ENCODE measurements around the gene AHI1. TPM values are rescaled to one million over a fixed set of nuclear protein-coding genes. Genes with fewer than 3 reads are reported as not detected.

Gene AHI1
- total RNA-seq, 4 donors from 2014 or later = 30.8 to 57.6 (median 38.0) TPM

DNA sequence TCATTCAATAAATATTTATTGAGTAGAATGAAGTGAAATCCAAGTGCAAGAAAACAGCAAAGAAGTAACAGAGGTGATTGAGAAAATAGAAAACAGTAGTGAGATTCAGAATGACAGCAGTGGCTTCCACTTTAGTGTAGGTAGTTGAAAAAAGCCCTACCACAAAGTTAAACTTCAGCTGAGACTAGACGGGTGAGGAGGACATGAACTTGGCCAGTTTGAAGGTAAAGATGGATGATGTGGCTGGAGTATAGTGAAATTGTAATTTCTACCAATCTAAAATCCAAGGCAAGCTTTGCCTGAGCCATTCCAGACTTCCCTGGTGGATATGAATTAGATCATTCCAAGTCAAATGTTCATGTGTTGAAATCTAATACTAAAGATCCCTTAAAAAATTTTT lies 32.6 kb upstream of the AHI1 start:
- Histone ChIP-seq H3K36me3 (no peaks in the 10 kb centered on the region), H3K9me3 (no peaks in the 10 kb centered on the region), H3K27ac (no peak overlapping the region), H3K4me3 (no peak overlapping the region), H3K27me3 (no peaks in the 10 kb centered on the region), H3K4me1 (no peaks in the 10 kb centered on the region)
- DNase-seq (ENCODE audit: low spot score in 2 of 2) = no peak
- 62 to 85% methylated on average over 1 of the region's 1 CpG for WGBS, 2 donors
- TF ChIP-seq POLR2A (IDR thresholded peaks at IDR 0.05) (no peak), EP300 (IDR thresholded peaks at IDR 0.05) (no peak)

DNA sequence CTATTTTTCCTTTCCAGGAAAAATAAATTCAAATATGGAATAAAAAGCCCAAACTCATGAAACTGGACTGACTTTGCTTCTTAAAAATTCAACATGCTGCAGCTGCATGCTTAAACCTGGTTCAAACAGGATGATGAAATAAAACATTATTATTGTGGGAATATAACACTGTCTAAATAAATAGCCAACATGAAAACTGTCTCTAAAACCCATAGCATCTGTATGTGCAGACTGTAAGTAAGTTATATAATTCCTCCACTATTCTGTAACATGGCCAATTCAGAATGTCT lies 30.4 kb upstream of the AHI1 start:
- DNase-seq (ENCODE audit: low spot score in 2 of 2) = no peak
- Histone ChIP-seq H3K36me3 (no peaks in the 10 kb centered on the region), H3K27ac (no peak overlapping the region), H3K27me3 (no peaks in the 10 kb centered on the region), H3K4me1 (no peaks in the 10 kb centered on the region), H3K4me3 (no peak overlapping the region), H3K9me3 (no peaks in the 10 kb centered on the region)
- no peak for TF ChIP-seq POLR2A (IDR thresholded peaks at IDR 0.05)

DNA sequence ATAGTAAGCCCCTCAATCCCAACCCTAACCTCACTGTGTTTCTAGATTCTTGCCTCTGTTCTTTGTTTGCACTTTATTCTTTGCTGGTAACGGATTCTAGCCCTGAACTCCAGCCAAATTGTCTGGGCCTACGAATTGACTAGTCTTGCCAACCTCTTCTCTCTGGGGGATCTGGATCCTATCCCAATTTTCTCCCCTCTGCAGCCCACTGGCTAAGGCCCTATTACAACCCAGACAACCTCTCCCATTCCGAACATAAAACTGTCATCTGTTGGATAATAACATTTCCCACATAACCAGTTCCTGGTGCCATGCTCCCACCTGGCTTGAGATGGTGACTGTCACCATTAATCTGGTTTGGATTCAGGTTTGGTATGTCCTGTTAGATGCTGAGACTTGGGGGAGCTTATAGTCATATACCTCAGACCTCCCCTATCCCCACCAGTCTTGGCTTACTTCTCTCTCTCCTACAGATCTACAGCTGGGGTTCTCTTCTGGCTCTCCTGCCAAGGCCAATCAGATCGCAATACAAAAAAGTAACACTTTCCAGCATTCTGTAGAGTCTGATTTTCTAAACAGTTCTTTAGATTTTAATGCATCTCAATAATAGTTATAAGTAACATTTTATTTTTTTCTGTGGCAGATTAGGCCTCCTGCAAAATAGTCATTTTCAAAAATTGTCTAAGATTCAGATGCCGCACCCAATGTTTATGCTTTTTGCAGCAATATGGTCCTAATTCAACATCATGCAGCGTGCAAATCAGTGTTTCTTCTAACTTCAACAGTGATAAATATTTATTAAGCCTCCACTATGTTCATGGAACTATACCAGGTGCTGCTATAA lies 29.8 kb upstream of the AHI1 start:
- no peak for TF ChIP-seq POLR2A (IDR thresholded peaks at IDR 0.05)
- H3K4me1 ChIP-seq = no peaks in the 10 kb centered on the region
- DNase-seq (ENCODE audit: low spot score in 2 of 2) = no peak
- H3K4me3 ChIP-seq = no peak overlapping the region
- H3K36me3 ChIP-seq = no peaks in the 10 kb centered on the region
- no peaks in the 10 kb centered on the region for H3K27me3 ChIP-seq
- H3K27ac ChIP-seq = no peak overlapping the region
- WGBS, 2 donors = 66 to 67% methylated on average over 6 of the region's 6 CpGs
- no peaks in the 10 kb centered on the region for H3K9me3 ChIP-seq

DNA sequence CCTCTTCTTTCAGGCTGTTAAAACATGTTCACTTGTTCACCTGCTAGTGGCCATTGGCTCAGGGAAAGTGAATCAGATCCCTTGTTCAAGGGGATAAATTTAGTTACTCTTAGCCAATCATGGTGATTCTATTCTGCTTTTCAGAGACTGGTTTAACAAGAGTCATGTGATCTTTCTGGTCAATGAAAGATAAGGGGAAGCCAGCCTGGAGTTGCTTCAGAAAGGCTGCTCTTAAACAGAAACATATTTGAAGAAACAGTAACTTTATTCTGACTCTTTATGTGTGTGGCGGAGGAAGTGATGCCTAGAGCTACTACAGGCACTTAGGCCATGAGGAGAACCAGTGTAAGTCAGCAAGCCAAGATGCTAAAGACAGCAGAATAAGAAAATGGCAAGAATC lies 28.1 kb upstream of the AHI1 start:
- TF ChIP-seq, protein P1, sequence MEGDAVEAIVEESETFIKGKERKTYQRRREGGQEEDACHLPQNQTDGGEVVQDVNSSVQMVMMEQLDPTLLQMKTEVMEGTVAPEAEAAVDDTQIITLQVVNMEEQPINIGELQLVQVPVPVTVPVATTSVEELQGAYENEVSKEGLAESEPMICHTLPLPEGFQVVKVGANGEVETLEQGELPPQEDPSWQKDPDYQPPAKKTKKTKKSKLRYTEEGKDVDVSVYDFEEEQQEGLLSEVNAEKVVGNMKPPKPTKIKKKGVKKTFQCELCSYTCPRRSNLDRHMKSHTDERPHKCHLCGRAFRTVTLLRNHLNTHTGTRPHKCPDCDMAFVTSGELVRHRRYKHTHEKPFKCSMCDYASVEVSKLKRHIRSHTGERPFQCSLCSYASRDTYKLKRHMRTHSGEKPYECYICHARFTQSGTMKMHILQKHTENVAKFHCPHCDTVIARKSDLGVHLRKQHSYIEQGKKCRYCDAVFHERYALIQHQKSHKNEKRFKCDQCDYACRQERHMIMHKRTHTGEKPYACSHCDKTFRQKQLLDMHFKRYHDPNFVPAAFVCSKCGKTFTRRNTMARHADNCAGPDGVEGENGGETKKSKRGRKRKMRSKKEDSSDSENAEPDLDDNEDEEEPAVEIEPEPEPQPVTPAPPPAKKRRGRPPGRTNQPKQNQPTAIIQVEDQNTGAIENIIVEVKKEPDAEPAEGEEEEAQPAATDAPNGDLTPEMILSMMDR (IDR thresholded peaks at IDR 0.05) = no peak
- no peak for TF ChIP-seq POLR2A (IDR thresholded peaks at IDR 0.05)
- TF ChIP-seq EP300 (IDR thresholded peaks at IDR 0.05) = no peak
- H3K4me3 ChIP-seq = no peak overlapping the region
- DNase-seq (ENCODE audit: low spot score in 2 of 2) = no peak
- H3K9me3 ChIP-seq = no peaks in the 10 kb centered on the region
- no peaks in the 10 kb centered on the region for H3K27me3 ChIP-seq
- H3K27ac ChIP-seq = no peak overlapping the region
- no peaks in the 10 kb centered on the region for H3K36me3 ChIP-seq
- WGBS, 2 donors = 90 to 97% methylated on average over 1 of the region's 1 CpG
- no peaks in the 10 kb centered on the region for H3K4me1 ChIP-seq

DNA sequence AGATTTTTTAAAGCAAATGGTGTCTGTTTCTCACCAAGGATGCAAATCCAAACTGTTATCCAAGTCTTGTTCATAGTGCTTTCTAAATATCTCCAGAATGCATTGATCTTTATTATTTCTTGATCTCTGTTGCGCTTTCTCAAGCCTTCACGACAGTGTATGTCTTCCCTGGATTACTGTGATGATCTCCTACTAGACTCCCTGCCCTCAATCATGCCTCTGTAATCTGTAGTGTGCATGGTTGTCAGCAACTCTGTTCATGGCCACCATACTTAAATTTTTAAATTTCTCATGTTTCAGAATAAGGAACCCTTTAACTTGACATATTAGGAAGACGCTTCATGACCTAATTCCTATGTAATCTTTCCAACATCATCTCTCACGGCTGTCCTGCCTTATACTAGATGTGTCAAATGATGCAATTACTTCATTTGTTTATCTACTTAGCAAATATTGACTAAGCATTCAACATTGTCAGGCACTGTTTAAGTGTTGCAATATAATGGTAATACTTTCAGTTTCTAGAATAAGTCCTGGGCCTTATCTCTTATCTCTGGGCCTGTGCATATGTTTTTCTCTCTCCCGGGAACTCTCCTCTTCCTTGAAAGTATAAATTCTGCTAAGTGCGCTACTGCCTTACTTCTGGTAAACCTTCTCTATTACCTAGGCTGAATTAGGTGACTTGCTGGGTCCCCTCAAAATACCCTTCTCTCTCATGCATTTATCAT lies 25.6 kb upstream of the AHI1 start:
- WGBS, 2 donors = 88 to 91% methylated on average over 6 of the region's 6 CpGs
- H3K36me3 ChIP-seq = peaks cover 0 to 7% (median 0%) of the 10 kb centered on the region in 3 donors
- TF ChIP-seq, protein P1 (IDR thresholded peaks at IDR 0.05) = no peak
- TF ChIP-seq POLR2A (IDR thresholded peaks at IDR 0.05) (no peak), EP300 (IDR thresholded peaks at IDR 0.05) (no peak)
- no peaks in the 10 kb centered on the region for H3K4me1 ChIP-seq
- H3K9me3 ChIP-seq = no peaks in the 10 kb centered on the region
- H3K27me3 ChIP-seq = no peaks in the 10 kb centered on the region
- no peak for DNase-seq (ENCODE audit: low spot score in 2 of 2)
- H3K4me3 ChIP-seq = no peak overlapping the region
- no peak overlapping the region for H3K27ac ChIP-seq

DNA sequence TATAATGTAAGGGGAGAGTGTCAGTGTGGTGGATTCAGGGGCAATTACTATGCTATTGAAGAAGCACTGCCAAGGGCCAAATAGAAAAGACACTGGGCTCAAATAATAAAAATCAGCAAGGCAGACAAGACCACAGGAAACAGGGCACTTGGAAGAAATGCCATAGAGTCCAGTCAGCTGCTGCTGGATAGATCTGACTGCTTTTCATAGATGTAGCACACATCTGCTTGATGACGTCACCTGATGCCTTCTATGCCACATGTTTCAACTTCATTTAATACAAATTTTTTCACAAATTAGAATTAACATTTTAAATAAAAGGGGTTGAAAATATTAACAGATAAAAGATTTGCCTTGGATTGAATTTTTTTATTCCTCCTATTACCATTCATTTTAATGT lies 23.9 kb upstream of the AHI1 start:
- TF ChIP-seq POLR2A (IDR thresholded peaks at IDR 0.05) = no peak
- TF ChIP-seq, protein P1 (IDR thresholded peaks at IDR 0.05) = no peak
- TF ChIP-seq EP300 (IDR thresholded peaks at IDR 0.05) = no peak
- no peak for DNase-seq (ENCODE audit: low spot score in 2 of 2)
- Histone ChIP-seq H3K4me1 (no peaks in the 10 kb centered on the region), H3K4me3 (no peak overlapping the region), H3K9me3 (peaks cover 0 to 3% (median 0%) of the 10 kb centered on the region in 4 donors), H3K36me3 (peaks cover 0 to 12% (median 0%) of the 10 kb centered on the region in 3 donors), H3K27ac (no peak overlapping the region), H3K27me3 (no peaks in the 10 kb centered on the region)
- WGBS, 2 donors = 46 to 97% methylated on average over 1 of the region's 1 CpG

All from tibial nerve (tissue), 4 donors.